Suprapubic skin (tissue), 3 donors: ENCODE data around the gene MXD4.

Experiments used
- POLR2A ChIP-seq, 2 donors: fragments of 450-650 bp; IDR thresholded peaks; one replicate each; pipeline ENCODE4 v1.6.1; 2017; ENCODE audit warnings: antibody characterized with exemption in 2 of 2, mild to moderate bottlenecking in 2 of 2, moderate library complexity in 2 of 2
- TF ChIP-seq, protein P1 (sequence below), 2 donors: fragments of 200-600 bp in 1 of 2; fragments of 450-650 bp in 1 of 2; sonication (generic) in 1 of 2; IDR thresholded peaks; one replicate each; pipeline ENCODE4 v1.5.1; 2016 to 2019; ENCODE audit warnings: antibody characterized with exemption in 2 of 2, mild to moderate bottlenecking in 1 of 2, moderate library complexity in 1 of 2

DNA sequence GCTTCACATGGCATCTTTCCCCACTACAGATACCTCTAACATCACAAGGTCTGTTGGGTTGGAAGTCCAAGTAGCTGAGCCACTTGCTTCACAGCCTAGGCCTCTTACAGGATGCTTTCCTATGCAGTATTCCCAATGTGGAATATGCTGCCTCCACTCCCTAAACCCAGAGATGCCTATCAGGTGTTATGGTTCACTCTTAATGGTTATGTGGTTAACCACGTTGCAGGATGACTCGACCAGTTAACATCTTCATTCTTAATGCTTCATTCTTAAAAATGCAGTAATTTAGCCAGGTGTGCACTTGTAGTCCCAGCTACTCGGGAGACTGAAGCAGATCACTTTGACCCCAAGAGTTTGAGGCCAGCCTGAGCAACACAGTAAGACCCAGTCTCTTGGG, 44.2 kb downstream of the MXD4 start:
- TF ChIP-seq, protein P1, sequence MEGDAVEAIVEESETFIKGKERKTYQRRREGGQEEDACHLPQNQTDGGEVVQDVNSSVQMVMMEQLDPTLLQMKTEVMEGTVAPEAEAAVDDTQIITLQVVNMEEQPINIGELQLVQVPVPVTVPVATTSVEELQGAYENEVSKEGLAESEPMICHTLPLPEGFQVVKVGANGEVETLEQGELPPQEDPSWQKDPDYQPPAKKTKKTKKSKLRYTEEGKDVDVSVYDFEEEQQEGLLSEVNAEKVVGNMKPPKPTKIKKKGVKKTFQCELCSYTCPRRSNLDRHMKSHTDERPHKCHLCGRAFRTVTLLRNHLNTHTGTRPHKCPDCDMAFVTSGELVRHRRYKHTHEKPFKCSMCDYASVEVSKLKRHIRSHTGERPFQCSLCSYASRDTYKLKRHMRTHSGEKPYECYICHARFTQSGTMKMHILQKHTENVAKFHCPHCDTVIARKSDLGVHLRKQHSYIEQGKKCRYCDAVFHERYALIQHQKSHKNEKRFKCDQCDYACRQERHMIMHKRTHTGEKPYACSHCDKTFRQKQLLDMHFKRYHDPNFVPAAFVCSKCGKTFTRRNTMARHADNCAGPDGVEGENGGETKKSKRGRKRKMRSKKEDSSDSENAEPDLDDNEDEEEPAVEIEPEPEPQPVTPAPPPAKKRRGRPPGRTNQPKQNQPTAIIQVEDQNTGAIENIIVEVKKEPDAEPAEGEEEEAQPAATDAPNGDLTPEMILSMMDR (IDR thresholded peaks at IDR 0.05) = no peak
- TF ChIP-seq POLR2A (IDR thresholded peaks at IDR 0.05) = no peak
